ENCODE measurements around the gene PRDM16.

The PRDM16 gene

DNA sequence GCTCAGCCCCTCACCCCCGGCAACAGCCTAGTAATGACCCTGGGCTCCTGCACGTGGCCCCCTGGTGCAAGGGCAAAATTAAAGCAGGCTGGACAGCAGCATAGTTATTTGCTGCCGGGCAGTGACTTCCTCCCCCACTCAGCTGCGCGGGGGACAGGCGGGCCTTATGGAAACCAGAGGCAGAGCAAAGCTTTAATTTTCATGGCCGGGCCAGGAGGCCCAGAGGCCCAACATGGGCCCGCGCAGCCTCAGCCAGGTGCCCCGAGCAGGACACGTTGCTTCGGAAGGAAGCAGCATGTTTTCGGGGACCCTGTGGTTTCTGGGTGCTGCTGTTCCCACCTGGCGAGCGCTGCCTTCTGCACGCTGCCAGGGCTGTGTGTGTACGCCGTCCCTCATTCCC lies 295.5 kb downstream of the PRDM16 start:
- no peak for DNase-seq

DNA sequence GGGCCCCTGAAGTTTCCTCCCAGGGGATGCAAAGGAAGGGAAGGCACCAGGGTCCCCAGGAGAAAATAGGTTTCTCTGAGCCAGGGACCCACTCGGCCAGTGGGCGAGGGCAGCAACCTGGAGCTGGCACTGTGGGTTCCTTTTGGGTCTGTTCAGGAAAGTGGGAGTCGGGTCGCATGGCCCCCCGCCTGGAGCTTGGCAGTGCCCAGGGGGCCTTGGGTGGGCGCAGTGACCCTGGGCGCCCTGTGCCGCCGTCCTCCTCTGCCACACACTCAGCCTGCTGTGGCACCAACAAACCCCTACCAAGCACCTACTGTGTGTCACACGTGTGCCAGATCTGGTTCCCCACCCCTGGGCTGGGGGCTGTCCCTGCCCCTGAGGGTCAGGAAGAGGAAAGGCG lies 296.0 kb downstream of the PRDM16 start:
- DNase-seq = no peak

DNA sequence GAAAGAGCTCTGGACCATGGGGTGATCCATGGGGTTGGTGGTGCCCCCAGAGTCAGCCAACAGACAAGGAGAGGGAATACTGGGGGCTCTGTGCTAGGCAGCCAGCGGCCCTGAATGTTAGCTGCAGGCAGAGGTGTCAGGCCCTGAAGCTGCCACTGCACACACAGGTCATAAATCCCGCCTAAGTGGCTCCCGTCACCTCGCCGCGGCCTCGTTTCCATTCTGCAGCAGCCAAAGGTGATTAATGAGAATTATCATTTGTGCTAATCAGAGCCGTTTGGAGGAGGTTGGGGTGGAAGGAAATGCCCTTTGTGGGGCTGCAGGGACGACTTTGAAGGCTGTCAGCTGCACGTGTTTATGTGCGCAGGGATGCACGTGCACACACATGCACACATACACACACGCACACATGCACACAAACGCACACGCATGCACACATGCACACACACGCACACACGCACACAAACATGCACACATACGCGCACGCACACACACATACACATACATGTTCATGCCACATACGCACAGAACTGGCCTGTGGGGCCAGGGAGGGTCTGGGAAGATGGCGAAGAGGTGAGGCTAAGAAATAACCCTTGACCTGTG lies 296.6 kb downstream of the PRDM16 start:
- no peak for DNase-seq

DNA sequence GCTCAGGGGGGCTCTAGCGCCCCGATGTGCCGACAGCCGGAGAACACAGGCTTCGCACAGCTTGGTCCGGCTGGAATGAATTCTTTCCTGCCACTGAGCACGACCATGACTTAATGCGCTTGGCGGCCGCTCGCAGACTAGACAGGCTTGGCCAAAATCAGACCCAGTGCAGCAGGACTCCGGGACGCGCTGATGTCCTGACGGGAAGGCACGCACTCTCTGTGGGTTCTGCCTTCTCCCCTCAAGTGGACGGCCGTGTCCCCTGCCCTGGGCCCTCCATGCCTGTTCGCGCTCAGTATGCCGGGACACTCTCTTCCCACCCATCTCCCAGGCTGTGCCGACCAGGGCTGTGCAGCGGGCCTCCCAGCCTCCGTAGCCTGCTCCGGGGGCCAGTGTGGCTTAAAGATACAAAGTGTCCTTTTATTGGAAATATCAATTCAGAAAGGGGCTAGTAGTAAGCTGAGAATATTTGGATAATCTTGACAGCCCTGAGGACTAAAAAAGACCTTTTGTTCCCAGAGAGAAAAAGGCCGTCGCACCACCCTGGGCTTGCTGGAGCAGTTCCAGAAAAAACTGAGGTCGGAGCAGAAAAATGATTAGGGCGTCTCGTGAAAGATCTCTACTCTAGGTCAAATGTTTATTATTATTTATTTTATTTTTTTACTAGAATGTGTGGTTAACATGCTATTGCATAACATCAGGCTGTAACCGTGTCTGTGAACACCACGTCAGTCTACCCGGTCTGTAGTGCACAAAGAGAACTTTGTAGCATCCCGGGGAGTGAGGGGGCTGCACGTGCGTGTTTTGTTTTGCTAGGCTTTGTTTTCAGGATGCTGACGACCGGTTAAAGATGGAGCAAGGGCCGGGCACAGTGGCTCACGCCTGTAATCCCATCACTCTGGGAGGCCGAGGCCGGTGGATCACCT lies 297.4 kb downstream of the PRDM16 start:
- DNase-seq = no peak

DNA sequence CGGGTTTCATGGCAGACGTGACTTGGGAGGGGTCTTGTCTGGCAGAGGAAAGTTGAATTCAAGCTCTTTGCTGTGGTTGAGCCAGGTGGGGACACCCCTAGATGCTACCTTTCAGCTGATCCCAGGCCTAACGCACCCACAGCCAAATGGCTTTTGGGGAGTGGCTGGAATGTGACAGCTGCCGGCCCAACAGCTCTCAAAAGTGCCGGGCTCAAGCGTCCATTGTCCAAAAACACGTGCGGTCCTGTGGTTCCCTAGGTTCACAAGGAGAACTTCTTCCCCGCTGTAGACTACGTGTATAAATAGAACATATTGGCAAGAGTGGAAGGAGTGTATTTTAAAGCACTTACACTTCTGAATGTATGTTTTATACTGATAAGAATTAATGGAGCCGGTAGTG lies 298.4 kb downstream of the PRDM16 start:
- DNase-seq = no peak

DNA sequence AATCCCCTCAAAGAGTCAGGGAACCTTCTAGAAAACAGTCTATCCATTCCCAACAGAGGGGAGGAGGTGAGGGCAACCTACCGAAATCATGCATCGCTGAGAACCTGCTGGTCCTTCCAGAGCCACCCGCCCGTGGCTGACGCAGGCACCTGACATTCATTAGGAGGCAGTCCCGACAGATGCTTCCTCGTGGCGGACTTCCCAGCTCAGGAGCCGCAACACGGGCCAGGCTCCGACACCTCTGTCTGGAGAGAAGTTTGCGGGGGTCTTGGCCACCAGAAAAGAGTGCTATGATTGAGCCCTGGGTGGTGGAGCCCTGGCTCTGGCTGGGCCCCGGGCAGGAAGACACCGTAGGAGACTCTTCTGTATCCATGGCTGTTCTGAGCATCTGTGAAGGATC lies 299.1 kb downstream of the PRDM16 start:
- no peak for DNase-seq

DNA sequence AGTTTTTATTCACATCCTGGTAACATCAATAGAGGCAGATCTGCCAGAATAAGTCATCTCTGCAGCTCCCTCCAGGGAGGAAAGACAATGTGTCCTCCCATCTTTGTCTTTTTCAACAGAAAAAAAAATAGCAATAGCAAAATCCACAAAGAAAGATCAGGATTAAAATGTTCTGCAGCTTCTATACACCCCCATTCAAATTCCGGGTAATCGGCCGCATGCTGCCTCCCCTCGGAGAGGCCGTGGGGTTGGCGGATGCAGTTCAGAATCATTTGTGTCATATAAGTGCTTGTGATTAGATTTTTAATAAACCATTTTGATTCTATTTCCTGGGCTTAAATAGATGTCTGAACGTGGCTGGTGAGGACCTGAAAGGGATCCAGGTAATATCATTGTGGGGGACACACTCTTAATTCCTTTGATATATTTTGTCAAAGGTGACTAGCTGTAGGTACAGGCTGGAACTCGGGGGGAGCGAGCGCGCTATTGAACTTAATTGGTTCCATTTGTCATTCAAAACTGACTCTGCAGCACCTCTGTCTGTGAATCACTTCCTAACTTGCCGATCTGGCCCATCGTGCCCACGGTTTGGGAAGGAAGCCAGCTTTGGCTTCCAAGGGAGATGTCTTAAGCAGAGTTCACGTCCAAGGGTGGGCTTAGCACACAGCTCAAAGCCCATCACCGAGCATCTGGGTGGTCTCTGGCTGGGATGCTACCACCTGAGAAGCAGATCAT lies 299.9 kb downstream of the PRDM16 start:
- peak; percentile 70 for DNase-seq

DNA sequence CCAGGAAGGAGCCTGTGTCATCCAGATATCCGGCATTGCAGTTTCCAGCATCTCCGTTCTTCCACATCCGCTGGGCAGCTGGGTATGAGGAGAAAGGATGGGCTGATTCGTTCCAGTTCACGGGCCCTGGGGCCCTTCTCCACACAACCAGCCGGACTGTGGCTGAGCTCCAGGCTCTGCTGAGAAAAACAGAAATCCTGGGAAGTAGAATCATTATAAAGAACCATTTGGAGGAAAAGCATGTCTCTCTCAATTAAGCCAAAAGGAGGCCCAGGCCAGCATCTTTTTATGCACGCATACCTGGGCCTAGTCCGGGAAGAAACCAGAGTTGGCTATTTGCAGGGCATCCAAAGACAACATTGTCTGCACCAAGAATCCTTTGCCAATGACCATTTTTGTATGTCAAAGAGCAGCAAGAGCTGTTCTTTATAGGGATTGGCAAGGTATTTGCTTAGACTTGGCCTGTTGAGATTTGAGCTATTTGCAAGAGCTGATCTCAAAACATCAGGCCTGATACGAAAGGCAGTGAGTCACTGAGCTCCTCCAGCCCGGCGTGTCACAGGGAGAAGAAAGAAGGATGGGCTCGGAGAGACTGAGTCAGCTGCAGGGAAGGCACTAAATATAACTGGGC lies 300.6 kb downstream of the PRDM16 start:
- DNase-seq = peak; percentile 89

DNA sequence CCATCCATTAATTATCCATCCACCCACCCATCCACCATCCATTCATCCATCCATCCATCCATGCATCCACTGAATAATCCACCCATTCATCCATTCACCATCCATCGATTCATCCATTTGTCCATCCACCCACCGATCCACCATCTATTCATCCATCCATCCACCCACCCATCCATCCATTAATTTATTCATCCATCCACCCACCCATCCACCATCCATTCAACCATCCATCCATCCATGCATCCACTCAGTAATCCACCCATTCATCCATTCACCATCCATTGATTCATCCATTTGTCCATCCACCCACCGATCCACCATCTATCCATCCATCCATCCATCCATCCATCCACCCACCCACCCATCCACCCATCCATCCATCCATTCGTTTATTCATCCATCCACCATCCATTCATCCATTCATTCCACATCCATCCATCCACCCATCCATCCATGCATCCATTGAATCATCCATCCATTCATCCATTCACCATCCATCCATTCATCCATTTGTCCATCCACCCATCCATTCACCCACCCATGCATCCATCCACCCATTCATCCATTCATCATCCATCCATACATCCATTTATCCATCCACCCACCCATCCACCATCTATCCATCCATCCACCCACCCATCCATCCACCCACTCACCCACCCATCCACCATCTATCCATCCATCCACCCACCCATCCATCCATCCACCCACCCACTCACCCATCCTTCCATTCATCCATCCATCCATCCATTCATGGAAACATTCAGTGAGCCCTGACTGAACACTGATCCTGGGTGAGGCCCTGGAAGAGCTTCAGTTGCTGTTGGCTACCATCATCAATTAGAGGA lies 302.1 kb downstream of the PRDM16 start:
- DNase-seq = no peak

DNA sequence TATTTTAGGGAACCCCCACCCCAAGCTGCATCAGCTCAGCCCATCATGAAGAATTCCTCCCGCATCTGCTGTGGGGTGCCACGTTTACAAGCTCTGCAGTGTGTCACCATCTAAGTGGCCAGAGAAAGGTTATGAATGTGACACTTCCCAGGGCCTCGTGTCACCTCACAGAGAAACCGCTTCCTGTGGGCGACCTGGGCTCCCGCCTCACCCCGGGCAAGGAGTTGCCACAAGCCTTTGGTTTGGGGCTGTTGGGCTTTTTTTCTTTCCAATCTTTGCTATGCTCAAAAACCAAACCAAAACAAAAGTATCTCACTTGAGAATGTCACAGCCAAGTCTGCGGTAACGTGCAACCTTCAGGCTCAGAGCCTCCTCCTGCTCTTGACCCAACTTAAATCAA lies 303.3 kb downstream of the PRDM16 start:
- DNase-seq = no peak

DNA sequence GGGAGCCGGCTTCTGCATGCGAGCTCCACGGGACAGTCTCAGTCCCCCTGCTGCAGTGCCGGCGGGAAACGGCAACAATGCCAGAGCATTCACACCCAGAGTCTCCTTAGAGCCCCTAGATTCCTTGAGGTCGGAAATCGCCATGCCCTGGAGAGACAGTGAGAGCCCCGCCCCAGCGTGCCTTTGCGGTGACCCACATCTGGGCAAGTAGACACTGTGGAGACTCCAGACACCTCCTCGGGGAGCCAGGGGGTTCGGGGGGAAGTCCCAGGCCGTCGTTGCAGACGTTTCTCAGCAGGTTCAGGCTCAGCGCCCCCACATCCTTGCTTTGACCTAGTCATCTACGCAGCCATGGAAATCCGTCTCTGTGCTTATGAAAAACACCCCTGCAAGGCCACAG lies 304.2 kb downstream of the PRDM16 start:
- DNase-seq = no peak

DNA sequence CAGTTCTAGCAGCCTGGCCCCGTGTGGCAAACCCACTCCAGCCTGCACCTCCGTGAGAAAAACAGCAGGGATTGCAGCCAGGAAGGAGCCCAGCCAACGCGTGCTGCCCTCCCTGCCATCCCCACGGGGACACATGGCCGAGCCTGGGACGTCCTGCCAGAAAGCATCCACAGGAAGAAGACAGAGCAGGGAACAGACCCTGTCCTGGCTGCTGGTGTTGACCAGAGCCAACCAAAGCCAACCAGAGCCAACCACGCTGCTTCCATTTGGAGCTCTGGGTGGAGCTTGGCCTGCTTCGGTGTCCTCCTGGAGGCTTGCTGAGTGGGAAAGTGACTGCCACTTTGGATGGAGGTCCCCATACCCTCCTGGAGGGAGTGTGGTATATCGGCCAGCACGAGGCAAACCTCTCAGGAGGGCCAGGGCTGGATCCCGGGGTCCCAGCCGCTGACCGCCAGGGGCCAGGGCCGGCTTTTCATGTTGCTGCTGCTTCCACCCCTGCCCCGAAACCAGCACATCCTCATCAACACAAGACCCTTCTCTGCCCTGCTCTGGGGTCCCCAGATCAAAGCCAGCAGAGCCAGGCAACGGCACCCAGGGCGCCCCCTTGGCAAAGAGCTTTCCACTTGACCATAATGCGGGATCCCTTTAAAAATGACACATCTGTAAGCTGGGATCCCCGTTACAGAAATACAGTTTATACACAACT lies 304.9 kb downstream of the PRDM16 start:
- DNase-seq = no peak

DNA sequence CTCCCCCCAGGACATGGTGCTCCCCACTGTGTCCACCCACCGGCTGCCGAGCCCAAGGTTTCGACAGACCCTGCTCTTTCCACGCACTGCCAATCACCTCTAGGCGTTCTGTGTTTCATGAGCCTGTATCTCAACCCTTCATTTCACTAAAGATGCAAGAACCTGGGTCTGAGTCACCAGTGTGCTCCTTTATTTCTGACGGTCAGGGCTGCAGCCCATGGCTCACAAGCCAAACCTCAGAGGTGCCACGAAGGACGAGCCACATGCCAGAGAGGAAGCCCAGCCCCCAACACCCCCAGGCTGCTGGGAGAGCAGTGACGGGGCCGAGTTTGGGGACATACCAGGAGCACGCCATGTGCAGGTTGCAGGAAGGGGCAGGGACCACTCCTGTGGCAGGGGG lies 306.2 kb downstream of the PRDM16 start:
- no peak for DNase-seq

DNA sequence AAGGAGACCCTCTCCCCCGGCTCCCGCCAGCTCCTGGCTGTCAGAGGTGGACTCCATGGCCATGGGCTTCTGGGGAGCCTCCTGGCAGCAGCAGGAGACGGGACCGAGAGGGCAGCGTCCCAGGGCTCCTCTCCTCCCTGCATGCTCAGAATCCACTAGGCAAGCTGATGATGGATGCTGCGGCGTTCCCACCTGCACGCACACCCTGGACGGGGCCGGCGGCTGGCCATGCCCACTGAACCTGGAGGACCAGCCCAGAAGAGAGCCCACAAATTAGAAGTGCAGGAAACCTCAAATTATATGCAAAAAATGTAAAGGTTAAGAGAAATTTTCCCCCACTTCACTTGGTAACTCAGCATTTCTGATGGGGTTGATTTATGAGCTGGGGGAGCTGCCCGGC lies 308.2 kb downstream of the PRDM16 start:
- no peak for DNase-seq

DNA sequence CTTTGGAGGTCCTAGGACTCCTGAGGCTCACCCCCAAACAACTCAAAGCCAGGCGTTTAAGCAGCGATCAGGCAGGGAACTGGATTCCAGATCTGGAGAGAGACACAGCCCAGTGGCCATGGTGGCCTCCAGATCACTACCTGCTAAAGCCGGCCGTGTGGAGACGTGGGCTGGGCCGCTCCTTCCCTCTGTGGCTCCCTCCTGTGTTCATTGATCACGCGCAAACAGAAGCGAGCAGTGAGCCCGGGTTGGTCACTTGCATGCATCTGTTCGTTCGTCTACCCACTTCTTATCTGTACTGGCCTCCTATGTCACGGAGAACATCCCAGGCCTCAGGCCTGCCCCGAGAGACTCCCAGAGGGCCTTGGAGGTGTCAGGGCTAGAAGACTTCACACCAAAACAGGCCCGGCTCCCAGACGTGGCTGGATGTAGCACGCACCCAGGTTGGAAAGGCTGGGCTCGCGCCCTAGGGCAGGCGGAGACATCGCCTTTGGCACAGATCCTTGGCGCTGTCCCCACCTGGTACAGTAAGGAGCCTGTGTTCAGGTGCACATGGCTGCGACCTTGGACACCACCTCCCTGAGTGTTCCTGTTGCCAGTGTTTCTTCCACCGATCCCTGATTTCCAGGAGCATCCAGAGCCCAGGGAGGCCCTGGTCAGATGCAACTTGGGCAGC lies 308.7 kb downstream of the PRDM16 start:
- DNase-seq = no peak

DNA sequence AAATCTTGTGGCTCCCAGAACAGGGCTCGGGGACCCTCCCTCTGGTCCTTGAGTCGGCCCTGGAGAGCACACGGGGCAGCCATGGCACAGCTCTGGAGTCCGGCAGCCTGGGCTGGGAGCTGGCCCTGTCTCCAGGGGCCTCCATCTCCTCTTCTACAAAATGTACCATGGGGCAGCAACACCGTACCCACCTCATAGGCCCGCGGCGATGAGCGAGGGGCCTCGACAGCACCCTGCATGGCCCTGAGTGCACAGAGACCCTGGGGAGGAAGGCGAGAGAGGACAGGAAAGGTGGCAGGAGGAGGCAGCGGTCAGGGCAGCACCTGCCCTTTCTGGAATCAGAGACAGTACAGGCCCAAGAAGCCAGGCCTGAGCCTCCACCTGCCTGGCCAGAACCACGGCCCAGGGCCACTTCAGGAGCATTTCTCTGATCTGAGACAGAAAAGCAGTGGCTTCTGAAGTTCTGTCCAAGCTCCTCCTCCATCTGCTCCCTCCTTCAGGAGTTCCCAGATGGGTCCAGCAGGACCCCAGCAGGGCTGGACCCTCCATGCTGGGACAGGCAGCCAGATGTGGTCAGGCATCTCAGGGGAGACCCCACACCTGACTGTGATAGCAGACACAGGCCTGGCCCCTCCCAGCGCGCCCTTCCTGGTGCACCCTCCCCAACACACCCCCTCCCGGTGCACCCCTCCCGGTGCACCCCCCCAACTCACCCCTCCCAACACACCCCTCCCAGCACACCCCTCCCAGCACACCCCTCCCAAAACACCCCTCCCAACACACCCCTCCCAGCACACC lies 309.6 kb downstream of the PRDM16 start:
- DNase-seq = no peak

DNA sequence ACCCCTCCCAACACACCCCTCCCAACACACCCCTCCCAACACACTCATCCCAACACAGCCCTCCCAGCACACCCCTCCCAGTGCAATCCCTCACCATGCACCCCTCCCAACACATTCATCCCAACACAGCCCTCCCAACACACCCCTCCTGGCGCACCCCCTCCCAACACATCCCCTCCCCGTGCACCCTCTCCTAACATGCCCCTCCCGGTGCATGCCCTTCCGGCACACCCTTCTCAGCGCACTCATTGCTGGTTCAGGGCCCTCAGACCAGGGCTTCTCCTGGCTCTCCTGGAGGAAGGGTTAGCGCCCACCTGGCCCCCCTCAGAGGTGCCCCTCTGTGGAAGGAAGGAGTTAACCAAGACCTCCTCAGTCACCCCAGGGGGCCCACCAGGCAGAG lies 310.9 kb downstream of the PRDM16 start:
- no peak for DNase-seq

DNA sequence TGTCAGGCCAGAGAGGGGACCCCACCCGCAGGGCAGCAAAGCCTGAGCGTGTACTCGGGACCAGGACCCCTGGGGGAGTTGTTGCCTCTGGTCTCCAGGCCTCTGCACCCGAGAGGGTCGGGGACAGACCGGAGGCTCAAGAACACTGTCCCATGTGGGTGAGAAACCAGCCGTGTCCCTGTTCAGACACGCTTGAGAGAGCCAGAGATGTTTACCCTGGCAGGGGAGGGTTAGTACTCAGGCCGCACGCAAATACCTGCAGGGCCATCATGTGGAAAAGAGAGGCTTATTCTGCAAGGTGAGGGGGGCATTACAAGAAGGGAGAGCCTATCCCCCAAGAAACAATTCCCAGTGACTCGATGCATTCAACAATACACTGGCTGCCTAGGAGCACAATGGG lies 311.5 kb downstream of the PRDM16 start:
- DNase-seq = no peak

DNA sequence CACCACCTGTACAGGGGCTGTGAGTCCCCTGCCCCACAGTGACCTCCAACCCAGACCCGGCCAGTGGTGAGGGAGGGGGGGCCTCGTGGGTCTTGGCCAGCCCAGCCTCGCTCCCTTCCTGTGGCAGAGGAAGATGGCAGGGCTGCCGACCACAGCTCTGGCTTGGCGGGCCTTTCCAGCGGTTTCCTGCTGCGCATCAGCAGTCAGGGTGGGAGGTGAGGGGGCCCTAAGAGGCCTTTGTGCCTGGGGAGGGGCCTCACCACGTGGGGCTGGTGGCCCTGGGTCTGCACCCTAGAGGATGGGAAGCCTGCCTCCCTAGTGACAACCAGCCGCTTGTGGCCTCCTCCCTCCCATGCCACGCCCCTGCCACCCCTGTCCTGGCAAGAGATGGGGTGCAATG lies 312.9 kb downstream of the PRDM16 start:
- no peak for DNase-seq
